BLaER1 treated with 17β-estradiol and CSF1 and Interleukin-3, amounts not matched to agents 10 nM and 100 nM (cell line): Measurements from ENCODE around the gene RAB4B.

Source experiments
- H3K27ac ChIP-seq, 11 experiments: shearing (Covaris generic); formaldehyde crosslinking; 2 replicates each; pipeline ENCODE4 v1.8.1; 2022
- H3K27me3 ChIP-seq, 11 experiments: shearing (Covaris generic); formaldehyde crosslinking; 2 replicates each; pipeline ENCODE4 v1.8.1; 2022
- H3K36me3 ChIP-seq, 11 experiments: shearing (Covaris generic); formaldehyde crosslinking; 2 replicates each; pipeline ENCODE4 v1.8.1; 2022
- H3K4me1 ChIP-seq, 10 experiments: shearing (Covaris generic); formaldehyde crosslinking; 2 replicates each; pipeline ENCODE4 v1.8.1; 2022
- H3K4me2 ChIP-seq, 11 experiments: shearing (Covaris generic); formaldehyde crosslinking; 2 replicates each; pipeline ENCODE4 v1.8.1; 2022
- H3K4me3 ChIP-seq, 10 experiments: shearing (Covaris generic); formaldehyde crosslinking; 2 replicates each; pipeline ENCODE4 v1.8.1; 2022
- H3K9ac ChIP-seq, 11 experiments: shearing (Covaris generic); formaldehyde crosslinking; 2 replicates each; pipeline ENCODE4 v1.8.1; 2022
- H3K9me3 ChIP-seq, 11 experiments: shearing (Covaris generic); formaldehyde crosslinking; replicated peaks in 1 of 11; 2 replicates each; pipeline ENCODE4 v1.8.1; 2022
- H4K20me1 ChIP-seq, 11 experiments: shearing (Covaris generic); formaldehyde crosslinking; 2 replicates each; pipeline ENCODE4 v1.8.1; 2022
- Cebpa-rat ChIP-seq, 11 experiments: shearing (Covaris generic); IDR thresholded peaks; 2 replicates each; pipeline ENCODE4 v1.8.1; 2022

RAB4B gene

DNA sequence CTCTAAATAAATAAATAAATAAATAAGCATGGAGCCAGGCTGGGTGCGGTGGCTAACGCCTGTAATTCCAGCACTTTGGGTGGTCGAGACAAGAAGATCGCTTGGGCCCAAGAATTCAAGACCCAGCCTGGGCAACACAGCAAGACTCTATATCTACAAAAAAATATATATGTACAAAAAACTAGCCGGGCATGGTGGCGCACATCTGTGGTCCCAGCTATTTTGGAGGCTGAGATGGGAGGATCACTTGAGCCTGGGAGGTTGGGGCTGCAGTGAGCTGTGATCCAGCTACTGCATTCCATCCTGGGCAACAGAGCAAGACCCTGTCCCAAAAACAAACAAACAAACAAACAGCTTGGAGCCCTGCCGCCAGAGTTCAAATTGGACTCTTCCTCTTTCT is 30.5 kb upstream of the RAB4B start:
- no peaks in the 10 kb centered on the region for H3K27me3 ChIP-seq
- H3K9ac ChIP-seq, result no peak overlapping the region
- H3K27ac ChIP-seq, result no peak overlapping the region; a peak in 1 of 22 replicates
- no peak overlapping the region for H3K4me3 ChIP-seq
- H3K4me2 ChIP-seq, result peak overlapping the region in 3 of 11 experiments; percentile 93 to 96 (median 95); a peak in 2 of 22 replicates
- peaks cover 23 to 41% (median 31%) of the 10 kb centered on the region in 10 experiments for H3K4me1 ChIP-seq
- no peaks in the 10 kb centered on the region for H3K9me3 ChIP-seq
- peaks cover 0 to 13% (median 4%) of the 10 kb centered on the region in 11 experiments; a peak in 6 of 22 replicates for H3K36me3 ChIP-seq
- H4K20me1 ChIP-seq, result peaks cover 0 to 9% (median 3%) of the 10 kb centered on the region in 11 experiments; a peak in 10 of 22 replicates
- TF ChIP-seq Cebpa-rat (IDR thresholded peaks at IDR 0.05), result no peak

DNA sequence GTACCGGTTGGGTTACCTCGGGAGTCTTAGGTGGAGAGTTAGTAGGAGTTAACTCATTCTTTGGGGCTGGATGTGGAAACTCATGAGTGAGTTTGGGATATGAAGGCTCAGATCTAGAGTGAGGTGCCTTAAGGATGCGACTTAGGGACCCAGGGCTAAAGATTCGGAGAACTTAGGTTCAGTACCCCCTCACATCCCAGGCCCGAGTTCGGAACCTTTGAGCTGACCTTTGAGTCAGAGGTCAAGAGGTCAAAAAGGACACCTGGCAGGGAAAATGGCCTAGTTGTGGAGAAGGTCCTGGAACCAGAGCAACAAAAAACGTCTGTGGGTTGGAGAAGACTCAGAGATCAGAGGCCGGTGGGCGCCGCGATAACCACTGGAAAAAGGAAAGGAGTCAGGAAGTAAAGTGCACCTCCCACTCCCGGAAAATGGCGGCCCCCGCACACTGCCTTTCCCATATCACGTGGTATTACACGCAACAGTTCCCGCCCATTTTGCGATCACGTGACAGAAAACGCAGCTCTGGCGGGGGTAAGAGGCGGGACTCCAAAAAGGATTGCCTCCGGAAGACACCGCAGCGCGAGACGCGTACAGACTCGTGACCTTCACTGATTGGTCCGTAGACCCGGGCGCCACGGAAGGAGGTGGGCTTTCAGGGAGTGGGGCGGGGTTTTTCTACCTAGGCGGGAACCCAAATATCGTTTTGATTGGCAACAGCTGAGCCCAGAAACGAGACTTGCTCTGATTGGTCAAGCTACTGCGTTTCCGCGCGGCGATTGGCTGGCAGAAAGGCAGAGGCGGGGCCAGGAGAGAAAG is 27.8 kb upstream of the RAB4B start, which contains the start of gene ACTMAP:
TSS of gene ACTMAP (minus strand) at position 420 of the 816 bp plus-strand sequence. CDS start 674 bp downstream, outside the sequence.
- Histone ChIP-seq H3K27me3 (no peaks in the 10 kb centered on the region), H3K4me1 (peaks cover 49 to 62% (median 56%) of the 10 kb centered on the region in 10 experiments), H4K20me1 (peaks cover 14 to 37% (median 29%) of the 10 kb centered on the region in 11 experiments; a peak in 21 of 22 replicates), H3K9me3 (no peaks in the 10 kb centered on the region), H3K36me3 (peaks cover 2 to 32% (median 27%) of the 10 kb centered on the region in 11 experiments; a peak in 20 of 22 replicates), H3K4me2 (peak within 1 kb of the TSS; percentile 91 to 98 (median 94)), H3K27ac (peak within 1 kb of the TSS; percentile 90 to 98 (median 97)), H3K9ac (peak within 1 kb of the TSS; percentile 89 to 98 (median 96)), H3K4me3 (peak within 1 kb of the TSS; percentile 65 to 87 (median 80))
- no peak for TF ChIP-seq Cebpa-rat (IDR thresholded peaks at IDR 0.05)

DNA sequence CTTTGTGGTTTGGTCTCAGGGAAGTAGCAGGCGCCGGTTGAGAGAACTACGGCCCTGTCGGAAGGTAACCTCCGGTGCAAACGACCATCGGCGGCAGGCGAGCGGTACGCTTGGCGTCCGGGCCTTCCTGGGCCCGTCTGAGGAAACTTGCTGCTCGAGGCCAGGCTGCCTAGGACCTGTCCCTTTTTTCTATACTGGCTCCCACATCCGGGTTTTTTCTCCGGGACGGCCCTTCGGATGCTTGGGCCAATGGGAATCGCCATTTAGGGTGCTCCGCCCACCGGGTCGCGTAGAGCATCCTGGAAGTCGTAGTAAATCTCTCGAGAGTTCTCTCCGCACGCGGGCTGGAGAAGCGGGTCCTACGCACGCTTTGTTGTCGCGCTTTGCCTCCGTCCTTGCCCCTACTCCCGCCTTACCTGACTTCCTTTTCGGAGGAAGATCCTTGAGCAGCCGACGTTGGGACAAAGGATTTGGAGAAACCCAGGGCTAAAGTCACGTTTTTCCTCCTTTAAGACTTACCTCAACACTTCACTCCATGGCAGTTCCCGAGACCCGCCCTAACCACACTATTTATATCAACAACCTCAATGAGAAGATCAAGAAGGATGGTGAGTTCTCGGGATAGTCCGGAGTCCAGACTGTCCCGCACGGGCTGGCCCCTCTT is 27.0 kb upstream of the RAB4B start, which contains the start of gene SNRPA:
TSS of gene SNRPA (plus strand) at position 330 of the 664 bp plus-strand sequence. CDS start at position 536, 206 bp downstream.
- Histone ChIP-seq H3K4me1 (peaks cover 56 to 69% (median 62%) of the 10 kb centered on the region in 10 experiments), H3K27ac (peak within 1 kb of the TSS; percentile 90 to 98 (median 97)), H3K36me3 (peaks cover 9 to 39% (median 35%) of the 10 kb centered on the region in 11 experiments; a peak in 21 of 22 replicates), H3K9me3 (no peaks in the 10 kb centered on the region), H3K4me2 (peak within 1 kb of the TSS; percentile 91 to 98 (median 94)), H3K9ac (peak within 1 kb of the TSS; percentile 89 to 98 (median 96)), H4K20me1 (peaks cover 21 to 44% (median 36%) of the 10 kb centered on the region in 11 experiments; a peak in 21 of 22 replicates), H3K4me3 (peak within 1 kb of the TSS; percentile 65 to 87 (median 80)), H3K27me3 (no peaks in the 10 kb centered on the region)
- TF ChIP-seq Cebpa-rat (IDR thresholded peaks at IDR 0.05), result no peak

DNA sequence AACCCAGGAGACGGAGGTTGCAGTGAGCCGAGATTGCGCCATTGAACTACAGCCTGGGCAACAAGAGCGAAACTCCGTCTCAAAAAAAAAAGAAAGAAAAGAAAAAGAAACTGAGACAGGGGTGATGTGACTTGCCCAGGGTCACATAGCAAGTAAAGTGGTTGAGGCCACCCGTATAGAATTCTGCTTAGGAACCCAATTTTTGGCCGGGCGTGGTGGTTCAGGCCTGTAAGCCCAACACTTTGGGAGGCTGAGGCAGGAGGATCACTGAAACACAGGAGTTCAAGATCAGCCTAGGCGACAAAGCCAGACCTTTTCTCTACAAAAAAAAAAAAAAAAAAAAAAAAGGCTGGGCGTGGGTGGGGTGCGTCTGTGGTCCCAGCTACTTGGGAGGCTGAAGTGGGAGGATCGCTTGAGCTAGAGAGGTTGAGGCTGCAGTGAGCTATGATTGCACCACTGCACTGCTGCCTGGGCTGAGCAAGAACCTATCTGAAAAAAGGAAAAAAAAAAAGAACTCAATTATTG is 25.7 kb upstream of the RAB4B start:
- no peak for TF ChIP-seq Cebpa-rat (IDR thresholded peaks at IDR 0.05)
- peak overlapping the region; percentile 76 to 94 (median 89) for H3K4me2 ChIP-seq
- H3K36me3 ChIP-seq, result peaks cover 22 to 53% (median 47%) of the 10 kb centered on the region in 11 experiments
- H3K9me3 ChIP-seq, result no peaks in the 10 kb centered on the region
- peak overlapping the region; percentile 65 to 87 (median 80) for H3K4me3 ChIP-seq
- no peaks in the 10 kb centered on the region for H3K27me3 ChIP-seq
- peak overlapping the region; percentile 89 to 98 (median 96) for H3K9ac ChIP-seq
- H4K20me1 ChIP-seq, result peaks cover 34 to 57% (median 50%) of the 10 kb centered on the region in 11 experiments; a peak in 21 of 22 replicates
- peak overlapping the region; percentile 90 to 98 (median 97) for H3K27ac ChIP-seq
- H3K4me1 ChIP-seq, result peaks cover 66 to 82% (median 72%) of the 10 kb centered on the region in 10 experiments

DNA sequence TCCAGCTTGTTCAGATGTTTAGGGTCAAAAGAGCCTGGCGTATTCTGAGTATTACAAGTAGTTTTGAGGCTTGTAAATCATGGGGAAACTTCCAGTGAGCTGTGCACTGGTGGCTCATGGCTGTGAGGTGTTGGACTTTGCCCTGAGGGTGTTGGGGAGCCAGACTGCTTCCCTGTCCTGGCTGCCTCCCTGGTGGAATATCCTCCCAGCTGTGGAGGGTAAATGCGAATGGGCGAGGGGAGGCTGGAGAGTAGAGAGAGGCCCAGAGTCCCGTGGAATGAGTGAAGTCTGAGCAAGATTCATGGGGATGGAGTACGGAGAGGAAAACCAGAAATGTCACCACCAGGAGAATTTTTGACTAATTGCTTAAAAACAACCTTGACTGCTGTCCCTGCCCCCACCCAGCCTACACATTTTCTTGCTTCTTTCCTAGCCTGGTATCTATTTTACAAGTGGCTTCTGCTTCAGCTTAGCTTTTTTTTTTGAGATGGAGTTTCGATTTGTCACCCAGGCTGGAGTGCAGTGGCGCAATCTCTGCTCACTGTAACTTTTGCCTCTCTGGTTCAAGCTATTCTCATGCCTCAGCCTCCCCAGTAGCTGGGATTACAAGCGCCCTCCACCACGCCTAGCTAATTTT is 23.3 kb upstream of the RAB4B start:
- Histone ChIP-seq H3K4me1 (peaks cover 51 to 60% (median 55%) of the 10 kb centered on the region in 10 experiments), H3K9ac (peak overlapping the region; percentile 41 to 67 (median 58)), H3K4me2 (peak overlapping the region; percentile 54 to 94 (median 87)), H4K20me1 (peaks cover 53 to 81% (median 74%) of the 10 kb centered on the region in 11 experiments; a peak in 21 of 22 replicates), H3K4me3 (peak overlapping the region in 9 of 10 experiments; percentile 14 to 87 (median 44); a peak in 15 of 20 replicates), H3K9me3 (no peaks in the 10 kb centered on the region), H3K36me3 (peaks cover 44 to 77% (median 71%) of the 10 kb centered on the region in 11 experiments), H3K27me3 (no peaks in the 10 kb centered on the region), H3K27ac (peak overlapping the region; percentile 3 to 58 (median 41); a peak in 16 of 22 replicates)
- TF ChIP-seq Cebpa-rat (IDR thresholded peaks at IDR 0.05), result peak in 1 of 11 experiments; percentile 44; a peak in 1 of 22 replicates

DNA sequence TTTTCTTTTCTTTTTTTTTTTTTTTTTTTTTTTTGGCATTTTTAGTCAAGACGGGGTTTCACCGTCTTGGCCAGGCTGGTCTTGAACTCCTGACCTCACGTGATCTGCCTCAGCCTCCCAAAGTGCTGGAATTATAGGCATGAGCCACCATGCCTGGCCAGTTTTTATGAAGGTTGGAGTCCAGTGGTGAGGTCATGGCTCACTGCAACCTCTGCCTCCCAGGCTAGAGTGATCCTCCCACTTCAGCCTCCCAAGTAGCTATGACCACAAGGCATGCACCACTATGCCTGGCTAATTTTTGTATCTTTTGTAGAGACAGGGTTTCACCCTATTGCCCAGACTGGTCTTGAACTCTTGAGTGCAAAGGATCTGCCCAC is 22.8 kb upstream of the RAB4B start:
- Histone ChIP-seq H3K4me1 (peaks cover 47 to 56% (median 51%) of the 10 kb centered on the region in 10 experiments), H3K4me3 (peak overlapping the region in 5 of 10 experiments; percentile 30 to 53 (median 48); a peak in 6 of 20 replicates), H3K27ac (peak overlapping the region in 6 of 11 experiments; percentile 4 to 58 (median 44); a peak in 5 of 22 replicates), H3K9me3 (no peaks in the 10 kb centered on the region), H3K9ac (peak overlapping the region in 9 of 11 experiments; percentile 3 to 67 (median 46); a peak in 9 of 22 replicates), H3K27me3 (no peaks in the 10 kb centered on the region), H4K20me1 (peaks cover 58 to 86% (median 79%) of the 10 kb centered on the region in 11 experiments; a peak in 21 of 22 replicates), H3K36me3 (peaks cover 49 to 82% (median 76%) of the 10 kb centered on the region in 11 experiments), H3K4me2 (peak overlapping the region; percentile 54 to 94 (median 87))
- TF ChIP-seq Cebpa-rat (IDR thresholded peaks at IDR 0.05), result no peak

DNA sequence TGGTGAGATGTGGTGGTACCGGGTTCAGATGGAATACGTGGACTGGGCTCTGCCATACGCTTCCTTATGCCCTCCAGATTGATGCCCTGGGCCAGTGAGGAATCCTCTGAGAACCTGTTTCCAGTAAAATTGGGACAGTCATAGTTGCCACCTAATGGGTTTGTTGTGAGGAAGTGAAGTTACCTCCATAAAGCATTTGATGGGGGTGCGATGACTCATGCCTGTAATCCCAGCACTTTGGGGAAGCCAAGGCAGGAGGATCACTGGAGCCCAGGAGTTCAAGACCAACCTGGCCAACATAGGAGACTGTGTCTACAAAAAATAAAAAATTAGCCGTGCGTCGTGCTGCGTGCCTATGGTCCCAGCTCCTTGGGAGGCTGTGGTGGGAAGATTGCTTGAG is 22.3 kb upstream of the RAB4B start:
- no peaks in the 10 kb centered on the region for H3K9me3 ChIP-seq
- H3K4me2 ChIP-seq, result peak overlapping the region; percentile 54 to 94 (median 87)
- peak overlapping the region in 7 of 11 experiments; percentile 3 to 56 (median 30); a peak in 8 of 22 replicates for H3K9ac ChIP-seq
- peaks cover 63 to 92% (median 84%) of the 10 kb centered on the region in 11 experiments; a peak in 21 of 22 replicates for H4K20me1 ChIP-seq
- 0 out of 20 replicates have a peak overlapping the region, but pooled peaks of 2 of the 10 experiments have one; percentile 48 to 53 for H3K4me3 ChIP-seq
- TF ChIP-seq Cebpa-rat (IDR thresholded peaks at IDR 0.05), result no peak
- peaks cover 47 to 56% (median 51%) of the 10 kb centered on the region in 10 experiments for H3K4me1 ChIP-seq
- no peaks in the 10 kb centered on the region for H3K27me3 ChIP-seq
- peak overlapping the region in 3 of 11 experiments; percentile 28 to 58 (median 53); a peak in 3 of 22 replicates for H3K27ac ChIP-seq
- H3K36me3 ChIP-seq, result peaks cover 55 to 87% (median 82%) of the 10 kb centered on the region in 11 experiments
